Fibroblast of villous mesenchyme (primary cell): Measurements from ENCODE around the gene PYM1. TPM values are rescaled to one million over a fixed set of nuclear protein-coding genes. Genes with fewer than 3 reads are reported as not detected.
A peak's percentile ranks its signal among the peaks of the same experiment; 100 is the strongest.

Experiments
- DNase-seq: peaks from one replicate; pipeline ENCODE4 v3.0.0-alpha.2; 2010; ENCODE audit warnings: low read depth
- H3K4me3 ChIP-seq: 2 replicates; pipeline ENCODE4 v1.5.1; 2011; ENCODE audit warnings: low read depth, mild to moderate bottlenecking, low read length
- CTCF ChIP-seq: IDR thresholded peaks from 2 replicates; pipeline ENCODE4 v1.5.1; 2012; ENCODE audit warnings: low read depth, mild to moderate bottlenecking, low read length; ENCODE audit not compliant: insufficient read depth
- total RNA-seq: library from RNA; depleted of rRNA; stranded (reverse); fragments of >200 nt; gene quantifications from 2 replicates; pipeline ENCODE4 v1.2.3, GENCODE V29; 2012

PYM1 gene
- total RNA-seq, 1 donor: 32.8 TPM

- DNase-seq: no peak
- H3K4me3 ChIP-seq: no peak overlapping the region
- no peak for TF ChIP-seq CTCF
Observed at GRCh38 chr12:55933169-55933798, 5.6 kb upstream of the PYM1 start.

DNA sequence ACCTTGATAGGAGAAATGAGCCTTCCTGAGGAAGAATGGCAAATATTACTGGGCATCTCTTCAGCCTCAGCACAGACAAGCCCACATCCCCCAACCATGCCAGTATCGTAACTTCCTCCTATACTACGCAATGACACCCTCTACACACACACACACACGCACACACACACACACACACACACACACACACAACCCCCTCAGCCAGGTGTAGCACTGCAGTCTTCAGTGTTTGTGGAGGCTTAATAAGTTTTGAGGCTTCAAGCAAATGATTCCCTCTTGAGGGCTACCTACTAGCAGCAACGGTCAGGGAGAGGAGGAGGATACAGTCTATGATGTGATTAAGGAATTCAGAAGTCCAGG lies 4.8 kb upstream of the PYM1 start:
- no peak for DNase-seq
- no peak for TF ChIP-seq CTCF
- peak overlapping the region; percentile 83 for H3K4me3 ChIP-seq

GRCh38 chr12:55931780-55932550 lies 4.3 kb upstream of the PYM1 start:
- peak; percentile 39 for DNase-seq
- peak overlapping the region; percentile 83 for H3K4me3 ChIP-seq
- no peak for TF ChIP-seq CTCF

DNA sequence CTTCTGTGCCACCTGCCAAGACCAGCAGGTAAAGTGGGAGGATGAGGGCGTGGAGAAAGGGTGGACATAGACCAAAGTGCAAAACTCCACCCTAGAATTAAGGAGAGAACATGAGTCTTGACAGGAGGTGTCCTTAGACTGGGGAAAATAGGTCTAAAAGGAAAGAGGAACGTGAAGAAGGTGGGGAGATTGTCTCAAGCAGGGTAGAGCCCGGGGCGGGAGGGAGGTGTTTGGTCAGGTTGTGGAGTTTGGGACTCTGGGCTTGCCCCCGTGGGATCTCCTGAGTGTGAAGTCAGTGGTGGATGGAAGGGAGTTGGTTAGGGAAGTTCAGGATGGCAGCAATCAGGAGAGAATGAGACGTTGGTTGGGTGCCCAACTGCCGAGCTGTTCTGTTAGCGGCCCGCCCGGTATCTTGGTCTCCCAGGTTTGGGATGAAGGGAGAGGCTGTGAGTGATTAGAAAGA lies 3.7 kb upstream of the PYM1 start:
- DNase-seq: no peak
- H3K4me3 ChIP-seq: peak overlapping the region; percentile 83
- TF ChIP-seq CTCF: no peak

DNA sequence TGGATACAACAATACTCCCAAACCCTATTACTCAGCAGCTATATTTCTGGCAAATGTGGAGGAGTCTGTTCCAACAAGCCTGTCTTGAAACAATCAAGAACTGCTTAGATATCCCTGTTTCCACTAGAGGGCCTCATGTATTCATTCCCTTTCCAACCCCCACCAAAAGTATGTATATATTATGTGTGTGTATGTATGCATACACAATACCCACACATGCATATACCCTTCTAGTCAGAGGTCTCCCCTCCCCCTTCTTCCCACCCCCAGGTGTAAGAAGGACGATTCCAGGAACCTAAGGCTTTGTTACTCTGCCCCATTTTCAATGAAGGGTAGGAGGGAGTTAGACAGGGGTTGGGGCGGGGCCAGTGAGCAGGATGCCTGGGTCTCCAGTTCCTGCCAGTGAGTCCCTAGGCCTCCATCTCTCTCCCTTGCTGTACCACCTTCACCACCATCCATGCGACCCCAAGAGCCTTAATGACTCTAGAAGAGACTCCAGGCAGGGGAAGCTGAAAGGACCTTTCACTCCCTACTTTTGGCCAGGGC lies 3.1 kb upstream of the PYM1 start, which contains the start of gene DGKA:
Gene DGKA, plus strand, starts transcription at position 392 of the 546 bp plus-strand sequence. CDS start 5,342 bp downstream, outside the sequence.
- peak; percentile 62 for TF ChIP-seq CTCF
- peak within 1 kb of the TSS; percentile 83 for H3K4me3 ChIP-seq
- DNase-seq: peak; percentile 73

DNA sequence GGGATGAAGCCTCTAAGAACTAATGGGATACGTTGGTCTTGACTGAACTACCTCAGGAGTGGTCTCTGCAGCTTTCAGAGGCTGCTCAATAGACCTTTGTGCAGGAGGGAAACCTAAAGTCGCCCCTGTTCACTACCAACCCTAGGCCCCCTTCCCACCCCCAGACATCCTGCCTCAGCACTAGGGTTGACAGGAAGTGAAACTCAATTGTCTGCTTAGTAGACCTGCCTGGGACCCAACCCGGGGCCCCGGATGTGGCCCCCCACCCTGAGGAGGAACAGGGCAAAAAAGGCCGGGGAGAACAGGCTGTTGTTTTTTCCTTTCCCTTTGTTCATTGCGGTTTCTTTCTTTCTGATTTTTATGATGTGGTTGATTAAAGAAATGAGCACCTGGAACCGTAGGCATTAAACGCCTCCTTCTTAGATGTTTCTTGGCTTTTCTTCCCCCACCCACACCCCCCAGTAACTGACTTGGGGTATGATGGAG lies 1.7 kb upstream of the PYM1 start:
- TF ChIP-seq CTCF: no peak
- no peak for DNase-seq
- H3K4me3 ChIP-seq: no peak overlapping the region
